ENCODE measurements around the gene EVI5. TPM values are rescaled to one million over a fixed set of nuclear protein-coding genes. Genes with fewer than 3 reads are reported as not detected.
"Not testable (repeated sequence)": the region's sequence is repeated elsewhere in the genome, so short reads cannot be mapped to it uniquely, and the experiment has no call there.

EVI5 gene
- total RNA-seq, 1 donor from 2014 or later: 17.4 TPM

- TF ChIP-seq CTCF (IDR thresholded peaks at IDR 0.05; ENCODE audit: insufficient read depth, low read length, poor library complexity, severe bottlenecking): no peak
Measured at GRCh38 chr1:92743221-92743620, 41.7 kb downstream of the EVI5 start.

GRCh38 chr1:92739669-92740524 lies 45.0 kb downstream of the EVI5 start:
- Histone ChIP-seq H3K4me3 (ENCODE audit: low read depth, low read length) (no peak overlapping the region), H3K36me3 (ENCODE audit: control insufficient read depth, insufficient read depth, low read length) (no peaks in the 10 kb centered on the region), H3K27me3 (ENCODE audit: control insufficient read depth, insufficient read depth, low read length) (no peaks in the 10 kb centered on the region)
- DNase-seq (ENCODE audit: low read depth): no peak
- TF ChIP-seq CTCF (IDR thresholded peaks at IDR 0.05; ENCODE audit: insufficient read depth, low read length, poor library complexity, severe bottlenecking): no peak

More at GRCh38 chr1:92743221-92743620, 41.7 kb downstream of the EVI5 start:
- Histone ChIP-seq H3K27me3 (ENCODE audit: control insufficient read depth, insufficient read depth, low read length) (no peaks in the 10 kb centered on the region), H3K36me3 (ENCODE audit: control insufficient read depth, insufficient read depth, low read length) (no peaks in the 10 kb centered on the region), H3K4me3 (ENCODE audit: low read depth, low read length) (no peak overlapping the region)
- DNase-seq (ENCODE audit: low read depth): no peak

- DNase-seq (ENCODE audit: low read depth): no peak
- H3K4me3 ChIP-seq (ENCODE audit: low read depth, low read length): no peak overlapping the region
- peak; percentile 28 for TF ChIP-seq CTCF (IDR thresholded peaks at IDR 0.05; ENCODE audit: insufficient read depth, low read length, poor library complexity, severe bottlenecking)
- H3K27me3 ChIP-seq (ENCODE audit: control insufficient read depth, insufficient read depth, low read length): no peaks in the 10 kb centered on the region
- no peaks in the 10 kb centered on the region for H3K36me3 ChIP-seq (ENCODE audit: control insufficient read depth, insufficient read depth, low read length)
Measured at GRCh38 chr1:92736395-92736794, 48.5 kb downstream of the EVI5 start.

- no peak for DNase-seq (ENCODE audit: low read depth)
- Histone ChIP-seq H3K4me3 (ENCODE audit: low read depth, low read length) (no peak overlapping the region), H3K36me3 (ENCODE audit: control insufficient read depth, insufficient read depth, low read length) (no peaks in the 10 kb centered on the region), H3K27me3 (ENCODE audit: control insufficient read depth, insufficient read depth, low read length) (no peaks in the 10 kb centered on the region)
- no peak for TF ChIP-seq CTCF (IDR thresholded peaks at IDR 0.05; ENCODE audit: insufficient read depth, low read length, poor library complexity, severe bottlenecking)
Measured at GRCh38 chr1:92730476-92730875, 54.4 kb downstream of the EVI5 start.

- Histone ChIP-seq H3K4me3 (ENCODE audit: low read depth, low read length) (no peak overlapping the region), H3K27me3 (ENCODE audit: control insufficient read depth, insufficient read depth, low read length) (no peaks in the 10 kb centered on the region), H3K36me3 (ENCODE audit: control insufficient read depth, insufficient read depth, low read length) (no peaks in the 10 kb centered on the region)
- TF ChIP-seq CTCF (IDR thresholded peaks at IDR 0.05; ENCODE audit: insufficient read depth, low read length, poor library complexity, severe bottlenecking): no peak
- DNase-seq (ENCODE audit: low read depth): no peak
Measured at GRCh38 chr1:92728697-92729096, 56.2 kb downstream of the EVI5 start.

GRCh38 chr1:92723713-92724112 lies 61.2 kb downstream of the EVI5 start:
- not testable (repeated sequence) for H3K36me3 ChIP-seq (ENCODE audit: control insufficient read depth, insufficient read depth, low read length); H3K27me3 ChIP-seq (ENCODE audit: control insufficient read depth, insufficient read depth, low read length); DNase-seq (ENCODE audit: low read depth); H3K4me3 ChIP-seq (ENCODE audit: low read depth, low read length)
